Posterior cingulate gyrus (tissue), 11 donors: ENCODE measurements around the gene DLEC1.

ENCODE experiments used
- DNase-seq, 10 donors: peaks; one replicate each; pipeline versions ENCODE4 v3.0.0 to v3.0.0-alpha.2; 2020 to 2021; ENCODE audit warnings: mixed read lengths in 3 of 10
- intact Hi-C: fragments of 100-400 bp; cut with DNase I; formaldehyde crosslinking; loops from one replicate; pipeline ENCODE4 v1.15.1; 2023

The DLEC1 gene

DNA sequence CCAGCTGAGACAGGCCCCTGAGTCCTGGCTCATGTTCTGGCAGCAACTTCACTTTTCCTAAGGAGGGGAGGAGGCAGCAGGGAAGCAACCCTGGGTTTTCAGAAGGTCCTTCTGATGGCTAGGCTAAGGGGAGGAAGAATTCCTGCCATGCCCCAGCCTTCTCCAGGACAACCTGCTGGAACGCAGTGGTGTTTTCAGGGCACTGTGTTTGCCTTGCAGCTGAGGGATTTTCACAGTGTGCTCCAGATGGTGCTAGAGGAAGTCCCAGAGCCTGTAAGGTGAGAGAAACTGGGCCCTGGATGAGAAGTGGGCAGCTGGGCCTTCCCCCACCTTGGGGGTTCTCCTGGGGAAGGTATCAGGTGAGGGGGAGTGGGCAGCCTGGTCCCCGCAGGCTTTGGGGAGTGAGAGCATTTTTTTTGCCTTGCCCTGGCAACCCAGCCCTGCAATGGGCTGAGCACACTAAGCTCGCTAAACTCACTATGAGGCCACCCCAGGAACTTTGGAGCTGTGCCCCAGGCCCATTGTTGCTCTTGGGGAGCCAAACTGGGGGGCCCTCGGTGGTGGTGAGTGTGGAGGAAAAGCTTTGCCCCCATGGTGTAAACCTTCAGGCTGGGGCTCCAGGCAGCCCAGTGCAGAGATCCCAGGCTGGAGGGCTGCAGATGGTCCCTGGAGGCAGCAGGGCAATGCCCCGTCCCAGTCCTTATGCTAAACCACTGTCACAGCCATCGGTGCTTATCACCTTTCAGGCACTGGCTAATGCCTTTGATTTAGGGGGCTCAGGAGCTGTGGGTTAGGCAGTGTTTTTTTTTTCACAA lies 56.9 kb downstream of the DLEC1 start:
- intact Hi-C loops = no loop called here
- DNase-seq = no peak

DNA sequence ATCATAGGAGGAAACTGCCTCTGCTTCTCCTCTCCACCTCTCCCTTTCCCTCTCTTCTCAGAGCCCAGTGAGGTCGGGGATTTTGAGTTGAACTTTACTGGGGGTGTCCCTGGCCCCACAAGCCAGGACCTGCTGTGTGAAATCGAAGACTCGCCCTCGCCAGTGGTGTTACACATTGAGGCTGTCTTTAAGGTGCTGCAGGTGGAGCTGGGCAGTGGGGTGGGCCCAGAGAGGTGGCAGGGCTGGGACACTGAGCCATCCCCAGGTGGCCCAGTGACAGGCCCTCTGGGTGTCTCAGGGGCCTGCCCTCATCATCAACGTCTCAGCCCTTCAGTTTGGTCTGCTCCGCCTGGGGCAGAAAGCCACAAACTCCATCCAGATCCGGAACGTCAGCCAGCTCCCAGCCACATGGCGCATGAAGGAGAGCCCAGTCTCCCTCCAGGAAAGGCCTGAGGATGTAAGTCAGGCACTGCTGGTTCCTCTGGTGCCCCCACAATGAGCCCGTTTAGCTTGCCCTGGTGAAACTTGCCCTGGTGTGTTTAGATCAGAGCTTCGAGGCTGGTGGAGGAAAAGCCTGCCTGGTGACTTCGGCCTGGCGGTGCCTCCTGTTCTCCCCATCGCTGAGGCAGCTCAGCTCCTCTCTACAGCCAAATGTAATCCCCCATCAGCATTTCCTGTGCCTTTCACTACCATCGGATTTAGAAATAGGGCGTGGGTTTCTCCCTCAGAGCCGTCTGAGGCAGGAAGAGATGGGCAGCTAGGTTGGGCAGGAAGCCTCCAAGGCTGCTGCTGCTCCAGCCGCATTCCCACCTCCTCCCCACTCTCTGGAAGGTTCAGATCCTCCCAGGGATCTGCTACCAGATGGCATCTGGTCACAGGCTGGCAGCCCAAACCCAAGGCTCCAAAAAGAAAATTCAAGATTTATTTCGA lies 58.7 kb downstream of the DLEC1 start:
- peak in 6 of 10 donors; percentile 45 to 92 (median 68) for DNase-seq
- intact Hi-C loops = no loop called here

GRCh38 chr3:38098376-38098723 lies 59.3 kb downstream of the DLEC1 start:
- DNase-seq = peak in 1 of 10 donors; percentile 77
- intact Hi-C loops = no loop called here

- DNase-seq = no peak
Observed at GRCh38 chr3:38099518-38099917, 60.5 kb downstream of the DLEC1 start.

DNA sequence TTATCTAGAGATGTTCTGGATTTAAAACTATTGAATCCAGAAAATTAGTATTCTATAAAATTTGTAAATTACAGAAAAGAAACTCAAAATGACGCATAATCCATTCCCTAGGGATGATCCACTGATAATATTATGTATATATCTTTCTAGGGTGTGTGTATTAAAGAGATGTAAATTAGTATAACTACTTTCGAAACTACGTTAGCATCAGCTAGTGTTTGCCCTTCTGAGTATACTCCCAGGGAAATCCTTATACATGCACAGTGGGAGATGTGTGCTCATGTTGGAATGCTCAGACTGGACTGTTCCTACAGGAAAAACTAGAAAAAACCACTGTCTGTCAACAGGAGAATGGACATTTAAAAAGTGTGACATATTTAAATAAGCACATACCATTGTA lies 61.5 kb downstream of the DLEC1 start:
- DNase-seq = no peak
- intact Hi-C loops = no loop called here

More at GRCh38 chr3:38099518-38099917, 60.5 kb downstream of the DLEC1 start:
- intact Hi-C loops = no loop called here

DNA sequence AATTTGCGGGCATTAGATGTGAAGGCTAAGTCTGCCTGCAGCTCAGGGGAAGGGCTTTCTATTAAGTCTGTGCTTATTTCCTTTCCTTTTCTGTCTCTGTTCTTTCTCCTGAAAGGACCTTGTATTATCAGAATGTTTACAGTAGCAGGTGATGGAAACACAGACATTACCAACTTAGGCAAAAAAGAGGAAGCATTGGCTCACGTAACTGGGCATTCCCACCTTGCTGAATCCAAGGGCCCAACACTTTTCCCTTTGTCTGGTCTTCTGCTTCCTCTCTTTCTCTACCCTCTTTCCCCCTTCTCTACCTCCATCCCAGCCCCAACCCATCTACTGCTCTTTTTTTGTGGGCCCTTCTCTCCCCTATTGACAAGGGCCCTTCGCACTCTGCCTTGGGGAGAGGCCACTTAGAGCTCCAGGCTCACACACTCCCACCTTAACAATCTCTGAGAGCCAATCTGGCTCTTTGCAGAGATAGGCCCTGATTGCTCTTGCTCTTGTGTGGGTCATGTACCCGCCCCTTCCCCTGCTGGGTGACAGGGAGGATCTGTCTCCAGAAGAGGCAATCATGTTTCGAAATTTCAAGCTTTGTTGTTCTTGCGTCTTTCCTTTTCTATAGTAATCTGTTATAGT lies 62.9 kb downstream of the DLEC1 start:
- DNase-seq = no peak
- intact Hi-C loops = no loop called here

GRCh38 chr3:38102444-38102814 lies 63.4 kb downstream of the DLEC1 start:
- DNase-seq = no peak
- intact Hi-C loops = no loop called here

DNA sequence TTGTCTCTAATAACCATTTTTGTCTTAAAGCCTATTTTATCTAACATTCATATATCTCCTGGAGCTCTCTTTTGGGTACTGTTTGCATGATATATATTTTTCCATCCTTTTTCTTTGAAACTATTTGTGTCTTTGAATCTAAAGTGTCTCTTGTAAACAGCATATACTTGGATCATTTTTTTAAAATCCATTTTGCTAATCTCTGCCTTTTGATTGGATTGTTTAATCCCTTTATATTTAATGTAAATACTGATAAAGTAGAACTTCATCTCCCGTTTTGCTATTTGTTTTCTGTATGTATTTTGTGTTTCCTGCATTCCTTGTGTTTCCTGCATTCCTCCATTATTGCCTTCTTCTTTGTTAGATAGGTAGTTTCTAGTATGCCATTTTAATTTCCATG lies 66.5 kb downstream of the DLEC1 start:
- intact Hi-C loops = no loop called here

GRCh38 chr3:38107911-38108648 lies 69.1 kb downstream of the DLEC1 start:
- intact Hi-C loops = no loop called here

More for the DNA sequence above, 66.5 kb downstream of the DLEC1 start:
- no peak for DNase-seq

DNA sequence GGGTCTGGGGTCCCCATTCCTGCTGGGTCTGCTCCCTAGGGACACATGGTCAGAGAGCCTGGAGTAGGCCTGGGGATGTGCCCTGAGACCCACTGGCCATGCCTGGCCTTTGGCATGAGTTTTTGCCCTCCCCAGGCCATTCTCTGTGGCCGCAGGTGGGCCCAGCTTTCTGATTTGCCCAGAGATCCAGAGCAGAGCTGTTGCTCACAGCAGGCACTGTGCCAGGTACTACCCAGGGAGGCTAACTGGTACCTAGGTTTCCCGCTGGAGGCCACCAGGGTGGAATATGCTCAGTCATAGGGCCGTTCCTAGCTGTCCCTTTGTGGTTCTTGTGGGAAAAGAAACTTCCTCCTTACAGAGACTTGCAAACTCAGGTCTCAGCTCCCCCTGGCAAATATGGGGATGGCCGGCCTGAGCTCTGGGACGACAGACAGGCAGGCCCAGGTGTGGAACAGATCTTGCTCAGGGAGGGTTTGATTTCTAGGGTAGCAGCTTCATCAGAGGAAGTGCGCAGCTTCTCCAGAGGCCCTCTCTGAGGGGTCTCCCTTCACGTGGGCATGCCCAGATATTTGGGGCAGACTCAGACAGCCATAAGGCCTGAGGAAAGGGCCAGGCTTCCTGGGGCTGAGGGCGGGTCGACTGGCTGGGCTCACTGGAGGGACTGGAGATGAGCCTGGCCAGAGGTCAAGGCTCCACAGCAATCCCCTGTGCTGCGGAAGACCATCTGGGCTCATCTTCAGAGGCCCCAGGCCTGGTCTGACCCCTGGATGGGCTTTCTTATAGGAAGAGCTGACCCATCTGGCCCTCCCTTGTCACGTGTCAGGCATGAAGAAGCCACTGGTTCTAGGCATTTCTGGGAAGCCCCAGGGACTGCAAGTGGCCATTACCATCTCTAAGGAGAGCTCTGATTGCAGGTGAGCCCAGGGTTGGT lies 69.9 kb downstream of the DLEC1 start:
- peak in 1 of 10 donors; percentile 61 for DNase-seq
- intact Hi-C loops = no loop called here

More at GRCh38 chr3:38107911-38108648, 69.1 kb downstream of the DLEC1 start:
- peak in 1 of 10 donors; percentile 43 for DNase-seq

GRCh38 chr3:38109580-38110313 lies 70.7 kb downstream of the DLEC1 start:
- intact Hi-C loops = no loop called here
- peak in 2 of 10 donors; percentile 3 to 67 for DNase-seq

GRCh38 chr3:38110314-38111050 lies 71.5 kb downstream of the DLEC1 start:
- no peak for DNase-seq
- intact Hi-C loops = no loop called here

- intact Hi-C loops = no loop called here
- DNase-seq = peak in 1 of 10 donors; percentile 64
Observed at GRCh38 chr3:38111201-38111600, 72.2 kb downstream of the DLEC1 start.

DNA sequence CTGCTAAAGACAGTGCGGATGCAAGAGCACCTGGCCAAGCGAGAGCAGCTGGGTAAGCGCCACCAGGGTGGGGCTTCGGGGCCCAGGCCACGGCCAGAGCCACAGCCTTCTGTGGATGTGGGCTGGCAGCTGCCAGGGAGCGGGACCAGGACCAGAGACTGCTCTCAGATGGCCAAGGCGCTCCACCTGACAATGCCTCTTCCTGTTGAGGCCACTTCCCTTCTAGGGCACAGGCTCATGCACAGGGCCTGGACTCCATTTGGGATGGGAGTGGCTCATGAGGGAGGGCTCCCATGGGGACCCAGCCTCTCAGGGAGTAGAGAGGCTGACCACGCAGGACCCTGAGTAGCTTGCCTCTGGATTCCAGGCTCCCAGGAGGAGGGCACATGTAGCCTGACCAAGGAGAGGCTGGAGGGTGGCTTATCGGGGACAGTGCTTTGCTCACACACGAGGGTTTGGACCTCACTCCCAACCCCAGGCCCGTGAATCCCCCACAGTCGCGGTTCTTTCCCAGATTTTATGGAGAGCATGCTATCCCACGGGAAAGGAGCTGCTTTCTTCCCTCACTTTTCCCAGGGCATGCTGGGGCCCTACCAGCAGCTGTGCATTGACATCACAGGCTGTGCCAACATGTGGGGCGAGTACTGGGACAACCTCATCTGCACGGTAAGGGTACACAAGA lies 72.8 kb downstream of the DLEC1 start:
- peak in 1 of 10 donors; percentile 53 for DNase-seq
- intact Hi-C loops = no loop called here

- intact Hi-C loops = no loop called here
Observed at GRCh38 chr3:38112378-38112761, 73.4 kb downstream of the DLEC1 start.

DNA sequence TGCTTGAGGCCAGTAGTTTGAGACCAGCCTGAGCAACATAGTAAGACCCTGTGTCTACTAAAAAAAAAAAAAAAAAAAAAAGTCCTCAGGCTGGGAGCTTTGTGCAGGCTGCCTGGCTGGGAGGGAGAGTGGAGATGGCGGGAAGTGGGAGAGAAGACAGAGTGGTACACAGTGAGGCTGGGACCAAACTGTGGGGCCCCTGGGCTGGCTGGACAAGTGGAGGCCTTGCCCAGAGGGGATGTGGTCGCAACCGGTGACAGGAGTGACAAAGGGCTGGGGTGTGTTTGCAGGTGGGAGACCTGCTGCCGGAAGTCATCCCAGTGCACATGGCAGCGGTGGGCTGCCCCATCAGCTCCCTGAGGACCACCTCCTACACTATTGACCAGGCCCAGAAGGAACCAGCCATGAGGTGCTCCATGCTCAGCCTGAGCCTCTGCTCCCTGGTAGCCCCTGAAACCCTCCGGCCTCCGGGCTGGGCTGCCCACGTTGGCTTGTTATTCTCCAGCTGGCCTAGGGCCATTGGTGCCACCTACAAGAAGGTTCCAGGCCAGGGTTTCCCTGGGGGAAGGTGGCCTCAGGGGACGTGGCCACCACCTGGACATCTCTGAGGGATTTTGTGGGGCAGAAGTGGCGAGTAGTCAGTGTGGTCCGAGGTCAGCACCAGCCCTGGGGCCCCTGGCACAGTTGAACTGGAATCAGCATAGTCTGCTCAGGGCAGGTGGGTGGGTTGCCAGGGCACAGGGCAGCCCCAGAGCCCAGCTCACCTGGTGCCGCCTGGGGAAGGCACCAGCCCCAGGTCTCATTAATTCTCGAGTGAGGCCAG lies 75.3 kb downstream of the DLEC1 start:
- intact Hi-C loops = no loop called here

More at GRCh38 chr3:38112378-38112761, 73.4 kb downstream of the DLEC1 start:
- peak in 2 of 10 donors; percentile 50 to 62 for DNase-seq

More for the DNA sequence above, 75.3 kb downstream of the DLEC1 start:
- peak in 2 of 10 donors; percentile 43 to 69 for DNase-seq
